GM20000 (cell line): ENCODE results near the gene ADRM1.

Experiments
- DNase-seq: peaks from one replicate; pipeline ENCODE4 v3.0.0; 2012; ENCODE audit warnings: low spot score
- CTCF ChIP-seq: IDR thresholded peaks from 2 replicates; pipeline ENCODE4 v1.5.1; 2012; ENCODE audit warnings: mild to moderate bottlenecking, control low read depth; ENCODE audit errors: extremely low read depth, missing control alignments

ADRM1 gene

GRCh38 chr20:62352402-62353288 is 49.8 kb downstream of the ADRM1 start:
- no peak for DNase-seq
- TF ChIP-seq CTCF = no peak

GRCh38 chr20:62353289-62354030 is 50.7 kb downstream of the ADRM1 start:
- DNase-seq = no peak
- no peak for TF ChIP-seq CTCF

GRCh38 chr20:62354031-62354808 is 51.4 kb downstream of the ADRM1 start:
- no peak for DNase-seq
- TF ChIP-seq CTCF = no peak

- no peak for TF ChIP-seq CTCF
Observed at GRCh38 chr20:62354811-62355341, 52.1 kb downstream of the ADRM1 start.

GRCh38 chr20:62355516-62355877 is 52.7 kb downstream of the ADRM1 start:
- DNase-seq = no peak

More at GRCh38 chr20:62354811-62355341, 52.1 kb downstream of the ADRM1 start:
- DNase-seq = no peak

GRCh38 chr20:62355878-62356588 is 53.2 kb downstream of the ADRM1 start:
- TF ChIP-seq CTCF = no peak
- no peak for DNase-seq

More at GRCh38 chr20:62355516-62355877, 52.7 kb downstream of the ADRM1 start:
- no peak for TF ChIP-seq CTCF
